ENCODE measurements around the gene JAZF1. TPM values are rescaled to one million over a fixed set of nuclear protein-coding genes. Genes with fewer than 3 reads are reported as not detected.

Gene JAZF1
- total and polyA plus RNA-seq, 2 donors (not counting 1 experiment from before 2014, with no cell fraction given), result 14.0 to 38.6 TPM

DNA sequence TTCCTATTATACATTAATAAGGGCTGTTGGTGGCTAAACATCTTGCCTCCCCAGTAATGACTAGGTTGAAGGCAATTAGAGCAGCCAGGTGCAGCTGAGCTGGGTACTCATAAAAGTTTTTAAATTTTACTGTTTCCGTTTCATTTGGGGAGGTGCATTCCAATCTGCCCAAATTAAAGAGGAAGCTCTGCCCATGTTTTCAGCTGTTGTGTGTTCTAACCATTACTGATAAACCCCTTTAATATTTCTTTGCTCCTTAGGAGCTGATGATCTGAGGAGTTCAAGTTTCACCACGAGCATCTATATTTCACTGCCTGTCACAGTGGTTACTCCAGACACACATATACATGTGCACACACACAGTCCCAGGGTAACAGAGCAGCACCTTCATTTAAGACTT, 94.4 kb downstream of the JAZF1 start:
- H3K4me1 Mint-ChIP-seq, result peaks cover 68% of the 10 kb centered on the region
- H3K27ac ChIP-seq (ENCODE audit: low read length in 2 of 2), result peak overlapping the region in 1 of 2 donors; percentile 47
- H3K4me1 ChIP-seq (ENCODE audit: control insufficient read depth in 2 of 2, insufficient read depth in 2 of 2, low read length in 2 of 2), result peaks cover 20 to 34% of the 10 kb centered on the region in 2 donors
- H3K27ac Mint-ChIP-seq, result peak overlapping the region; percentile 26
- POLR2A ChIA-PET, result no interaction called here
- H4K20me1 ChIP-seq (ENCODE audit: control insufficient read depth, insufficient read depth, low read length, poor library complexity, severe bottlenecking), result peaks cover 83% of the 10 kb centered on the region
- peak; percentile 35 for DNase-seq
- intact Hi-C loops (cut with micrococcal nuclease), result no loop called here
- TF ChIP-seq EZH2 (IDR thresholded peaks at IDR 0.05; ENCODE audit: borderline replicate concordance, insufficient read depth, low read depth, low read length, poor library complexity, severe bottlenecking) (no peak), CTCF (IDR thresholded peaks at IDR 0.05) (no peak)
- H3K4me3 ChIP-seq (ENCODE audit: control extremely low read depth in 1 of 5, extremely low read depth in 1 of 5, insufficient read depth in 1 of 5, low read depth in 2 of 5, low read length in 4 of 5), result no peak overlapping the region
- CTCF ChIA-PET, result interaction anchor here (1.3 to 5.4 kb wide), 4 partner anchors 8 to 28 kb away, joined by 3 to 60 read pairs (median 8); no protein-coding TSS in a partner anchor
- no peaks in the 10 kb centered on the region for H3K27me3 ChIP-seq (replicated peaks in 1 of 4; ENCODE audit: control extremely low read depth in 1 of 4, control insufficient read depth in 3 of 4, insufficient read depth in 4 of 4, low read length in 3 of 4)
- H3K4me2 ChIP-seq (replicated peaks; ENCODE audit: low read depth, low read length, poor library complexity, severe bottlenecking), result peak overlapping the region; percentile 27
- H3K27me3 Mint-ChIP-seq, result no peaks in the 10 kb centered on the region
- ATAC-seq (ENCODE audit: low read depth), result peak; percentile 65
- H3K9me3 ChIP-seq (ENCODE audit: control extremely low read depth in 1 of 3, control insufficient read depth in 2 of 3, insufficient read depth in 1 of 3, low read length in 2 of 3), result no peaks in the 10 kb centered on the region
- WGBS (ENCODE audit: insufficient coverage), result no CpG with 5 or more reads among the region's 2 CpGs
- H3K36me3 ChIP-seq (replicated peaks in 1 of 2; ENCODE audit: control extremely low read depth in 1 of 2, control insufficient read depth in 1 of 2, extremely low read depth in 1 of 2, insufficient read depth in 2 of 2, low read length in 1 of 2), result no peaks in the 10 kb centered on the region
- no peak overlapping the region for H2AFZ ChIP-seq (ENCODE audit: insufficient read depth, low read depth, low read length, poor library complexity, severe bottlenecking)
- H3K9ac ChIP-seq (ENCODE audit: low read length), result no peak overlapping the region
- peak overlapping the region; percentile 19 for H3K4me3 Mint-ChIP-seq
- no peaks in the 10 kb centered on the region for H3K9me3 Mint-ChIP-seq (ENCODE audit: insufficient read depth)
- H3K79me2 ChIP-seq (ENCODE audit: control insufficient read depth, insufficient read depth, low read length), result peaks cover 90% of the 10 kb centered on the region

DNA sequence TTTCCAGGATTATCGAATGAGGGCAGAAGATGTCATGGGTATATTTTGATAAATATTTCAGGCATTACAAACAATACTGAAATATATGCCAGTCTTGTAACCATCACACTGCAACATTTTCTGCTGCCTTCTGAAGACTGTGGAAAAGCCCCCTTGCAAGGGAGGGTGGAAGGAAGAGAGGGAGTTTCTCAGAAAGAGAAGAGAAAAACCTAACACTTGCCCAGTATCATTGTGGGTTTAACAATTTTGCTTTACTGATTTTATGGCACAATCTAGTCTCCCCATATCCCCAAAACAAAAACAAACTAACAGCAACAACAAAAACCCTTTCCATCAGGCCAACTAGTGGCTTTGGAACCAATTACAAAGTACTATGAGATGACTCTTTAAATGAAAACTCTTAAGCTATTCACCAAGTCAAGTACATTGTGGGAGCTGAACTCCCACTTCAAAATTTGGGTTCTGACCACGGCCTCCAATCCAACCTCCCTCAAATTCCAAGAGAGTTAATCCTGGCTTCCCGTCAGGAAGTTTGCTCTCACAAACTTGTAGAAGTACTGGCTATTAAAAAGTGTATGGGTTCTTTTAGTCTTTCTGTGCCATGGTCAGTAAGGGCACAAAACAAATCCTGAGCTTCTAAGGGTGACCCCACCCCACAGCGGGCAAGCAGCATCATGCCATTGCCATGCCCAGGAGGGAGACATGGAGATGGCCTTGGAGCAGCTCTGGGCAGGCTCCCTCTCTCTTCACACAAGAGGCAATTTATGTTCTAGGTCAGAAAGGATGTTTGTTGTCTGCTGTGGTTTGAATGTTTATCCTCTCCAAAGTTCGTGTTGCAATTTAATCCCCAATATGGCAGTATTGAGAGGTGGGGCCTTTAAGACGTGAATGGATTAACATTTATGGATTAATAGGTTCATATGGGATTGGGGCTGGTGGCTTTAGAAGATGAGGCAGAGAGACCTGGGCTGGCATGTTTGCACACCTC, 96.3 kb downstream of the JAZF1 start:
- Histone ChIP-seq H3K79me2 (ENCODE audit: control insufficient read depth, insufficient read depth, low read length) (peaks cover 82% of the 10 kb centered on the region), H3K4me1 (ENCODE audit: control insufficient read depth in 2 of 2, insufficient read depth in 2 of 2, low read length in 2 of 2) (peaks cover 22 to 35% of the 10 kb centered on the region in 2 donors), H3K9me3 (ENCODE audit: control extremely low read depth in 1 of 3, control insufficient read depth in 2 of 3, insufficient read depth in 1 of 3, low read length in 2 of 3) (no peaks in the 10 kb centered on the region), H3K36me3 (replicated peaks in 1 of 2; ENCODE audit: control extremely low read depth in 1 of 2, control insufficient read depth in 1 of 2, extremely low read depth in 1 of 2, insufficient read depth in 2 of 2, low read length in 1 of 2) (no peaks in the 10 kb centered on the region), H2AFZ (ENCODE audit: insufficient read depth, low read depth, low read length, poor library complexity, severe bottlenecking) (no peak overlapping the region), H3K27ac (ENCODE audit: low read length in 2 of 2) (no peak overlapping the region), H3K4me3 (ENCODE audit: control extremely low read depth in 1 of 5, extremely low read depth in 1 of 5, insufficient read depth in 1 of 5, low read depth in 2 of 5, low read length in 4 of 5) (no peak overlapping the region), H3K9ac (ENCODE audit: low read length) (no peak overlapping the region), H3K27me3 (replicated peaks in 1 of 4; ENCODE audit: control extremely low read depth in 1 of 4, control insufficient read depth in 3 of 4, insufficient read depth in 4 of 4, low read length in 3 of 4) (no peaks in the 10 kb centered on the region), H4K20me1 (ENCODE audit: control insufficient read depth, insufficient read depth, low read length, poor library complexity, severe bottlenecking) (peaks cover 86% of the 10 kb centered on the region), H3K4me2 (replicated peaks; ENCODE audit: low read depth, low read length, poor library complexity, severe bottlenecking) (no peak overlapping the region)
- ChIA-PET CTCF (interaction anchor here (1.3 to 5.4 kb wide), 2 partner anchors 13 to 862 kb away, joined by 3 to 60 read pairs; no protein-coding TSS in a partner anchor), POLR2A (no interaction called here)
- no peak for ATAC-seq (ENCODE audit: low read depth)
- no peak for DNase-seq
- Mint-ChIP-seq H3K27ac (no peak overlapping the region), H3K4me1 (peaks cover 68% of the 10 kb centered on the region), H3K4me3 (no peak overlapping the region), H3K9me3 (ENCODE audit: insufficient read depth) (no peaks in the 10 kb centered on the region), H3K27me3 (no peaks in the 10 kb centered on the region)
- 96% methylated on average over 3 of the region's 6 CpGs for WGBS (ENCODE audit: insufficient coverage)
- intact Hi-C loops (cut with micrococcal nuclease), result no loop called here
- TF ChIP-seq CTCF (IDR thresholded peaks at IDR 0.05), result no peak
- no peak for TF ChIP-seq EZH2 (IDR thresholded peaks at IDR 0.05; ENCODE audit: borderline replicate concordance, insufficient read depth, low read depth, low read length, poor library complexity, severe bottlenecking)

Measured in B cell (primary cell).